H1 (cell line): ENCODE results near the gene C5orf52. TPM values are rescaled to one million over a fixed set of nuclear protein-coding genes. Genes with fewer than 3 reads are reported as not detected.
"Not testable (repeated sequence)": the region's sequence is repeated elsewhere in the genome, so short reads cannot be mapped to it uniquely, and the experiment has no call there.

ENCODE experiments used
- CTCF ChIA-PET: fragments of 300-600 bp; sonication (Branson Sonifier 250); formaldehyde crosslinking; loops from one replicate; lab custom pipeline; 2021; ENCODE audit not compliant: partially characterized antibody; lab: Charles Lee
- POLR2A ChIA-PET: fragments of 300-600 bp; sonication (Branson Sonifier 250); formaldehyde crosslinking; loops from one replicate; lab custom pipeline; 2021; ENCODE audit warnings: inconsistent platforms; ENCODE audit not compliant: partially characterized antibody; lab: Charles Lee
- DNase-seq, 2 experiments: peaks; one replicate each; pipeline versions ENCODE4 v3.0.0 to v3.0.0-alpha.2; 2010 to 2022; ENCODE audit warnings: low spot score in 2 of 2, low read depth in 1 of 2, mixed read lengths in 1 of 2
- FAIRE-seq: peaks from 2 replicates; lab custom pipeline; 2011; peaks lifted over from hg19 to GRCh38; lab: Jason Lieb, UNC
- H2AFZ ChIP-seq: 2 replicates; pipeline ENCODE4 v1.8.1; 2012; ENCODE audit warnings: low read length, inconsistent platforms
- H2AK5ac ChIP-seq: 2 replicates; pipeline ENCODE4 v1.6.1; 2013; ENCODE audit warnings: low read depth, low read length
- H2BK120ac ChIP-seq: replicated peaks from 2 replicates; pipeline ENCODE3; 2013; ENCODE audit warnings: low read depth, low read length, inconsistent platforms
- H2BK12ac ChIP-seq: 2 replicates; pipeline ENCODE4 v1.6.1; 2013; ENCODE audit warnings: low read depth, low read length
- H2BK15ac ChIP-seq: 2 replicates; pipeline ENCODE4 v1.6.1; 2013; ENCODE audit warnings: low read length
- H2BK20ac ChIP-seq: 2 replicates; pipeline ENCODE4 v1.6.1; 2013; ENCODE audit warnings: low read length
- H2BK5ac ChIP-seq: 2 replicates; pipeline ENCODE4 v1.6.1; 2013; ENCODE audit warnings: low read depth, low read length
- H3K14ac ChIP-seq: 2 replicates; pipeline ENCODE4 v1.6.1; 2013; ENCODE audit warnings: inconsistent platforms; ENCODE audit not compliant: insufficient read length
- H3K18ac ChIP-seq: 2 replicates; pipeline ENCODE4 v1.6.1; 2013; ENCODE audit warnings: low read length; ENCODE audit errors: extremely low read depth
- H3K23ac ChIP-seq: 2 replicates; pipeline ENCODE4 v1.6.1; 2013; ENCODE audit warnings: inconsistent platforms; ENCODE audit not compliant: insufficient read length
- H3K23me2 ChIP-seq: 2 replicates; pipeline ENCODE4 v1.6.1; 2013; ENCODE audit warnings: low read depth, low read length
- H3K27ac ChIP-seq: 2 replicates; pipeline ENCODE4 v1.6.1; 2011; ENCODE audit warnings: low read depth, low read length, inconsistent platforms
- H3K27me3 ChIP-seq, 4 experiments: replicated peaks in 1 of 4; 1 replicate in 1 of 4; 2 replicates in 3 of 4; pipeline versions ENCODE4 v1.6.1 to v1.8.1; 2011 to 2013; ENCODE audit warnings: low read length in 3 of 4, mild to moderate bottlenecking in 3 of 4, inconsistent platforms in 2 of 4, mixed read lengths in 2 of 4, moderate library complexity in 1 of 4; ENCODE audit not compliant: control insufficient read depth in 3 of 4, insufficient read depth in 3 of 4; ENCODE audit errors: extremely low read depth in 1 of 4
- H3K36me3 ChIP-seq, 4 experiments: 2 replicates each; pipeline versions ENCODE4 v1.6.1 to v1.8.1; 2011 to 2013; ENCODE audit warnings: mild to moderate bottlenecking in 4 of 4, low read length in 3 of 4, moderate library complexity in 2 of 4, control low read depth in 1 of 4, inconsistent platforms in 1 of 4; ENCODE audit not compliant: insufficient read depth in 4 of 4, control insufficient read depth in 2 of 4
- H3K4ac ChIP-seq: replicated peaks from 2 replicates; pipeline ENCODE3; 2013; ENCODE audit warnings: low read length, low read depth, mixed read lengths, inconsistent platforms; ENCODE audit not compliant: insufficient read length
- H3K4me1 ChIP-seq, 4 experiments: replicated peaks in 1 of 4; 1 replicate in 1 of 4; 2 replicates in 3 of 4; pipeline versions ENCODE4 v1.6.1 to v1.8.1; 2011 to 2013; ENCODE audit warnings: low read length in 3 of 4, inconsistent platforms in 2 of 4, mixed read lengths in 1 of 4; ENCODE audit not compliant: insufficient read depth in 4 of 4, control insufficient read depth in 3 of 4
- H3K4me2 ChIP-seq, 2 experiments: 2 replicates each; pipeline versions ENCODE4 v1.6.1 to v1.8.1; 2011 to 2013; ENCODE audit warnings: low read depth in 2 of 2, low read length in 2 of 2, control low read depth in 1 of 2, inconsistent platforms in 1 of 2, mild to moderate bottlenecking in 1 of 2; ENCODE audit not compliant: insufficient read depth in 1 of 2
- H3K4me3 ChIP-seq, 4 experiments: fragments of 200-600, 300-600 bp in 1 of 4; sonication (generic), shearing (Covaris generic), sonication (Bioruptor Twin) in 1 of 4; 2 replicates each; pipeline versions ENCODE4 v1.5.1 to v1.8.1; 2011 to 2016; ENCODE audit warnings: low read length in 4 of 4, low read depth in 3 of 4, control low read depth in 2 of 4, inconsistent platforms in 2 of 4, mild to moderate bottlenecking in 2 of 4, mixed read lengths in 1 of 4, moderate library complexity in 1 of 4; ENCODE audit not compliant: insufficient read depth in 2 of 4; ENCODE audit errors: extremely low read depth in 1 of 4
- H3K56ac ChIP-seq: replicated peaks from 2 replicates; pipeline ENCODE3; 2013; ENCODE audit warnings: low read depth, mild to moderate bottlenecking, mixed read lengths, low read length, inconsistent platforms; ENCODE audit not compliant: insufficient read length
- H3K79me1 ChIP-seq: 2 replicates; pipeline ENCODE4 v1.6.1; 2013; ENCODE audit warnings: low read depth, low read length, control low read depth
- H3K79me2 ChIP-seq, 2 experiments: 2 replicates each; pipeline versions ENCODE4 v1.6.1 to v1.8.1; 2012 to 2013; ENCODE audit warnings: low read length in 2 of 2, mild to moderate bottlenecking in 2 of 2, inconsistent platforms in 1 of 2; ENCODE audit not compliant: insufficient read depth in 2 of 2, control insufficient read depth in 1 of 2
- H3K9ac ChIP-seq, 4 experiments: replicated peaks in 1 of 4; 1 replicate in 1 of 4; 2 replicates in 3 of 4; pipeline versions ENCODE4 v1.6.1 to v1.8.1; 2011 to 2013; ENCODE audit warnings: low read depth in 3 of 4, low read length in 3 of 4, control low read depth in 2 of 4, mild to moderate bottlenecking in 2 of 4, moderate library complexity in 2 of 4, inconsistent platforms in 1 of 4; ENCODE audit errors: extremely low read depth in 1 of 4
- H3K9me3 ChIP-seq, 2 experiments: 2 replicates each; pipeline versions ENCODE4 v1.6.1 to v1.8.1; 2012 to 2013; ENCODE audit warnings: mild to moderate bottlenecking in 2 of 2, moderate library complexity in 2 of 2, control low read depth in 1 of 2, inconsistent platforms in 1 of 2, low read depth in 1 of 2, low read length in 1 of 2, mixed read lengths in 1 of 2; ENCODE audit not compliant: insufficient read depth in 2 of 2
- H4K20me1 ChIP-seq, 2 experiments: replicated peaks in 1 of 2; 2 replicates each; pipeline versions ENCODE3 to v1.8.1; 2011 to 2013; ENCODE audit warnings: inconsistent platforms in 2 of 2, low read length in 2 of 2, mild to moderate bottlenecking in 1 of 2; ENCODE audit not compliant: insufficient read depth in 2 of 2, control insufficient read depth in 1 of 2
- H4K5ac ChIP-seq: 2 replicates; pipeline ENCODE4 v1.6.1; 2013; ENCODE audit warnings: low read length, low read depth, mixed read lengths, inconsistent platforms; ENCODE audit not compliant: insufficient read length
- H4K8ac ChIP-seq: 2 replicates; pipeline ENCODE4 v1.8.0; 2013; ENCODE audit warnings: mild to moderate bottlenecking, moderate library complexity, low read length, inconsistent platforms; ENCODE audit not compliant: insufficient read depth; ENCODE audit errors: extremely low read depth
- H4K91ac ChIP-seq: replicated peaks from 2 replicates; pipeline ENCODE3; 2013; ENCODE audit warnings: low read length, mixed read lengths, inconsistent platforms; ENCODE audit not compliant: insufficient read length
- WGBS, 2 experiments: shearing (Covaris generic) in 1 of 2; methylation state at CpG; one replicate each; pipeline versions ENCODE4 v1.1.6 to v1.1.7; 2013 to 2015; ENCODE audit warnings: low lambda C conversion rate in 2 of 2, mixed read lengths in 2 of 2, inconsistent platforms in 1 of 2, low coverage in 1 of 2, missing lambda C conversion rate in 1 of 2; ENCODE audit not compliant: insufficient replicate concordance in 2 of 2, insufficient coverage in 1 of 2, insufficient read length in 1 of 2; ENCODE audit errors: extremely low coverage in 1 of 2, missing lambda C conversion rate in 1 of 2; 5-methylcytosine and 5-hydroxymethylcytosine counted together
- polyA plus RNA-seq, 7 experiments: library from polyadenylated mRNA; depleted of rRNA in 3 of 7; stranded (reverse) in 5 of 7; unstranded in 2 of 7; fragments of >200 nt in 5 of 7; fragments of 200-250 nt in 2 of 7; gene quantifications; 1 replicate in 5 of 7; 2 replicates in 1 of 7; 4 replicates in 1 of 7; pipeline versions ENCODE4 v1.2.1 to v1.2.3, GENCODE V29; 2011 to 2013; ENCODE audit warnings: missing spikeins in 2 of 7, mixed read lengths in 2 of 7
- total RNA-seq: library from RNA; stranded (reverse); fragmentation: NEBNext Ultra II Directional; extraction: Animal tissue kit (Norgen Biotek cat#: 25700); gene quantifications from 2 replicates; pipeline ENCODE4 v1.2.1, GENCODE V29; 2021

Gene C5orf52
- total and polyA plus RNA-seq, 2 of the 8 experiments (the other 6 are each of a cell fraction or from before 2014, with no cell fraction given), result not detected

- H3K23me2 ChIP-seq, H2BK12ac ChIP-seq, H2BK5ac ChIP-seq, DNase-seq, H3K79me1 ChIP-seq, H2AK5ac ChIP-seq, H2BK120ac ChIP-seq, H3K27ac ChIP-seq, H2AFZ ChIP-seq, H4K8ac ChIP-seq, H3K23ac ChIP-seq, H3K27me3 ChIP-seq, CTCF ChIA-PET, H3K14ac ChIP-seq, H3K18ac ChIP-seq, H4K91ac ChIP-seq, H3K36me3 ChIP-seq, H4K5ac ChIP-seq, H4K20me1 ChIP-seq, H3K79me2 ChIP-seq, H3K9ac ChIP-seq, FAIRE-seq, H3K4me1 ChIP-seq, POLR2A ChIA-PET, H3K56ac ChIP-seq, H3K4me2 ChIP-seq, H3K4ac ChIP-seq, H2BK20ac ChIP-seq, H3K4me3 ChIP-seq, H2BK15ac ChIP-seq: not testable (repeated sequence)
- H3K9me3 ChIP-seq, result peaks cover 18 to 31% of the 10 kb centered on the region in 2 experiments
- WGBS, 2 experiments, result 77% methylated on average over 4 of the region's 4 CpGs; no CpG with 5 or more reads in 1 of the 2 experiments
These were observed 27.3 kb downstream of the C5orf52 start for GRCh38 chr5:157698674-157699073.
